ENCODE data around the gene OTULIN. TPM values are rescaled to one million over a fixed set of nuclear protein-coding genes. Genes with fewer than 3 reads are reported as not detected.

Gene OTULIN
- total and polyA plus RNA-seq, 2 donors (not counting 1 experiment from before 2014, with no cell fraction given): 9.8 to 17.8 TPM

- Histone ChIP-seq H3K79me2 (ENCODE audit: control insufficient read depth, insufficient read depth, low read length) (no peaks in the 10 kb centered on the region), H3K4me3 (replicated peaks in 1 of 4; ENCODE audit: control extremely low read depth in 1 of 4, insufficient read depth in 1 of 4, low read depth in 3 of 4, low read length in 4 of 4) (no peak overlapping the region), H3K9ac (ENCODE audit: insufficient read depth, low read length) (no peak overlapping the region), H3K4me2 (ENCODE audit: extremely low read depth, insufficient read depth, low read length) (no peak overlapping the region), H2AFZ (ENCODE audit: low read length) (no peak overlapping the region), H3K4me1 (ENCODE audit: control insufficient read depth, extremely low read depth, insufficient read depth, low read length) (no peaks in the 10 kb centered on the region), H3K9me3 (ENCODE audit: control insufficient read depth, insufficient read depth, low read depth, low read length) (no peaks in the 10 kb centered on the region), H3K27ac (ENCODE audit: insufficient read depth, low read length) (no peak overlapping the region), H3K36me3 (ENCODE audit: control insufficient read depth, insufficient read depth, low read length) (no peaks in the 10 kb centered on the region), H3K27me3 (ENCODE audit: control insufficient read depth, insufficient read depth, low read length) (no peaks in the 10 kb centered on the region), H4K20me1 (ENCODE audit: control insufficient read depth, extremely low read depth, insufficient read depth, low read length) (no peaks in the 10 kb centered on the region)
- no peak for TF ChIP-seq EZH2 (IDR thresholded peaks at IDR 0.05; ENCODE audit: low read length, missing control alignments)
- no peak for TF ChIP-seq CTCF (conservative IDR thresholded peaks at IDR 0.05 in 1 of 2, IDR thresholded peaks at IDR 0.05 in 1 of 2; ENCODE audit: low read depth in 1 of 2, low read length in 2 of 2)
- no peak for DNase-seq (ENCODE audit: low read depth in 2 of 2)
These were observed 81.2 kb downstream of the OTULIN start for GRCh38 chr5:14745753-14746152.

- no peak for DNase-seq (ENCODE audit: low read depth in 2 of 2)
- no peaks in the 10 kb centered on the region for H3K36me3 ChIP-seq (ENCODE audit: control insufficient read depth, insufficient read depth, low read length)
- no peaks in the 10 kb centered on the region for H3K27me3 ChIP-seq (ENCODE audit: control insufficient read depth, insufficient read depth, low read length)
- H4K20me1 ChIP-seq (ENCODE audit: control insufficient read depth, extremely low read depth, insufficient read depth, low read length): no peaks in the 10 kb centered on the region
- H3K4me3 ChIP-seq (replicated peaks in 1 of 4; ENCODE audit: control extremely low read depth in 1 of 4, insufficient read depth in 1 of 4, low read depth in 3 of 4, low read length in 4 of 4): no peak overlapping the region
- no peak overlapping the region for H3K27ac ChIP-seq (ENCODE audit: insufficient read depth, low read length)
- no peak overlapping the region for H3K9ac ChIP-seq (ENCODE audit: insufficient read depth, low read length)
- no peak for TF ChIP-seq CTCF (conservative IDR thresholded peaks at IDR 0.05 in 1 of 2, IDR thresholded peaks at IDR 0.05 in 1 of 2; ENCODE audit: low read depth in 1 of 2, low read length in 2 of 2)
- no peak for TF ChIP-seq EZH2 (IDR thresholded peaks at IDR 0.05; ENCODE audit: low read length, missing control alignments)
- H3K4me1 ChIP-seq (ENCODE audit: control insufficient read depth, extremely low read depth, insufficient read depth, low read length): no peaks in the 10 kb centered on the region
- no peaks in the 10 kb centered on the region for H3K9me3 ChIP-seq (ENCODE audit: control insufficient read depth, insufficient read depth, low read depth, low read length)
- H3K79me2 ChIP-seq (ENCODE audit: control insufficient read depth, insufficient read depth, low read length): no peaks in the 10 kb centered on the region
- H2AFZ ChIP-seq (ENCODE audit: low read length): no peak overlapping the region
- no peak overlapping the region for H3K4me2 ChIP-seq (ENCODE audit: extremely low read depth, insufficient read depth, low read length)
These were observed 83.8 kb downstream of the OTULIN start for GRCh38 chr5:14748180-14748900.

Other genes starting within 250 kb of the OTULIN start
- gene OTULINL, start 82.9 kb upstream of the OTULIN start, total RNA-seq: under 0.01 and 0.17 TPM in 2 replicates
- gene OTULINL, start 82.9 kb upstream of the OTULIN start, polyA plus RNA-seq: 0.76 and 2.4 TPM in 2 replicates
- gene ANKH, start 207.1 kb downstream of the OTULIN start, total RNA-seq: 5.4 and 5.8 TPM in 2 replicates
- 10.9 and 14.8 TPM in 2 replicates for gene ANKH, start 207.1 kb downstream of the OTULIN start, polyA plus RNA-seq

All from fibroblast of lung (primary cell).